Mesendoderm (in vitro differentiated cells): ENCODE measurements around the gene FGGY.

ENCODE experiments used
- DNase-seq: peaks from one replicate; pipeline ENCODE4 v3.0.0; 2013
- H2AK5ac ChIP-seq: 2 replicates; pipeline ENCODE4 v1.6.1; 2013; ENCODE audit warnings: low read length, inconsistent platforms
- H2BK120ac ChIP-seq: 2 replicates; pipeline ENCODE4 v1.6.1; 2013; ENCODE audit warnings: low read depth, mild to moderate bottlenecking, low read length, moderate library complexity, mixed read lengths
- H2BK15ac ChIP-seq: replicated peaks from 2 replicates; pipeline ENCODE4 v1.6.1; 2013; ENCODE audit warnings: low read depth, mild to moderate bottlenecking, moderate library complexity
- H2BK5ac ChIP-seq: 2 replicates; pipeline ENCODE4 v1.6.1; 2013; ENCODE audit warnings: low read length, inconsistent platforms
- H3K18ac ChIP-seq: 2 replicates; pipeline ENCODE4 v1.6.1; 2013; ENCODE audit warnings: mild to moderate bottlenecking, low read length, mixed read lengths
- H3K23ac ChIP-seq: one replicate; pipeline ENCODE4 v1.6.1; 2013; ENCODE audit warnings: low read length
- H3K27ac ChIP-seq: 2 replicates; pipeline ENCODE4 v1.5.1; 2013; ENCODE audit warnings: low read depth, mild to moderate bottlenecking, inconsistent platforms, low read length, moderate library complexity
- H3K27me3 ChIP-seq: 2 replicates; pipeline ENCODE4 v1.6.1; 2013; ENCODE audit warnings: low read length, control low read depth, mild to moderate bottlenecking, inconsistent platforms; ENCODE audit not compliant: insufficient read depth, poor library complexity
- H3K36me3 ChIP-seq: 2 replicates; pipeline ENCODE4 v1.6.1; 2013; ENCODE audit warnings: low read length, inconsistent platforms; ENCODE audit not compliant: control insufficient read depth, insufficient read depth
- H3K4ac ChIP-seq: one replicate; pipeline ENCODE4 v1.6.1; 2013; ENCODE audit warnings: low read depth, mild to moderate bottlenecking, low read length, moderate library complexity
- H3K4me1 ChIP-seq: 2 replicates; pipeline ENCODE4 v1.6.1; 2013; ENCODE audit warnings: low read depth, low read length, inconsistent platforms; ENCODE audit not compliant: control insufficient read depth
- H3K4me2 ChIP-seq: 2 replicates; pipeline ENCODE4 v1.6.1; 2013; ENCODE audit warnings: low read length
- H3K4me3 ChIP-seq: 2 replicates; pipeline ENCODE4 v1.5.1; 2013; ENCODE audit warnings: mild to moderate bottlenecking, low read length
- H3K56ac ChIP-seq: one replicate; pipeline ENCODE4 v1.6.1; 2013; ENCODE audit warnings: low read length
- H3K79me1 ChIP-seq: 2 replicates; pipeline ENCODE4 v1.6.1; 2013; ENCODE audit warnings: low read length, inconsistent platforms
- H3K79me2 ChIP-seq: 2 replicates; pipeline ENCODE4 v1.6.1; 2013; ENCODE audit warnings: mild to moderate bottlenecking, low read length; ENCODE audit not compliant: control insufficient read depth, insufficient read depth
- H3K9ac ChIP-seq: 2 replicates; pipeline ENCODE4 v1.6.1; 2013; ENCODE audit warnings: low read length, inconsistent platforms
- H4K5ac ChIP-seq: one replicate; pipeline ENCODE4 v1.6.1; 2013; ENCODE audit warnings: low read length
- H4K8ac ChIP-seq: one replicate; pipeline ENCODE4 v1.6.1; 2013; ENCODE audit warnings: low read depth, mild to moderate bottlenecking, control low read depth, low read length, moderate library complexity
- WGBS: extraction: QIAGEN DNeasy Blood & Tissue Kit; methylation state at CpG from one replicate; pipeline ENCODE4 v1.1.7; 2013; ENCODE audit warnings: low lambda C conversion rate, missing lambda C conversion rate; ENCODE audit not compliant: insufficient coverage; ENCODE audit errors: extremely low coverage; 5-methylcytosine and 5-hydroxymethylcytosine counted together

Gene FGGY

DNA sequence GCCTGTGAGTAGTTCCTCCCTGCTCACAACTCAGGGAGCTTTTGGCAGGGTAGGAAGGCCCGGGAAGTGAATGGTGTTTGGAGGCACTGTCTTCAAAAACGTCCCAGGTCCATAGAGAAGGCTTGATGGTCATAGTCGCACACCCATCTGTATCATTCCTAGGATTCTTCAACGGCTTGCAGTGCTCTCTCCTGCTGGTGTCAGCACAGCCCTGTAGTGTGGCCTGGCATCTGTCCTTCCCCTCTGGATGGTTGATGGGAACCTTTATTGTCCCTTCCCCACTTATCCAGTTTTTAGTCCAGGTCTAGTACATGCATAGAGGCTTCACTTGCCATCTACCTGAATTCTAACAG is 375.0 kb downstream of the FGGY start:
- no peak overlapping the region for H3K4me3 ChIP-seq
- no peak overlapping the region for H2AK5ac ChIP-seq
- H2BK15ac ChIP-seq: no peak overlapping the region
- H3K79me2 ChIP-seq: no peaks in the 10 kb centered on the region
- no peak overlapping the region for H2BK120ac ChIP-seq
- no CpG with 5 or more reads among the region's 4 CpGs for WGBS
- DNase-seq: no peak
- no peak overlapping the region for H3K9ac ChIP-seq
- H3K4me1 ChIP-seq: peaks cover 11% of the 10 kb centered on the region
- H2BK5ac ChIP-seq: no peak overlapping the region
- H3K36me3 ChIP-seq: no peaks in the 10 kb centered on the region
- no peak overlapping the region for H3K23ac ChIP-seq
- H3K79me1 ChIP-seq: no peaks in the 10 kb centered on the region
- H3K4me2 ChIP-seq: no peak overlapping the region
- no peak overlapping the region for H4K5ac ChIP-seq
- H3K27ac ChIP-seq: no peak overlapping the region
- no peak overlapping the region for H3K56ac ChIP-seq
- H3K18ac ChIP-seq: no peak overlapping the region
- H3K4ac ChIP-seq: no peak overlapping the region
- H4K8ac ChIP-seq: no peak overlapping the region
- no peaks in the 10 kb centered on the region for H3K27me3 ChIP-seq

GRCh38 chr1:59672851-59673572 is 376.1 kb downstream of the FGGY start:
- H3K4me3 ChIP-seq: no peak overlapping the region
- no peak overlapping the region for H2BK15ac ChIP-seq
- H2BK5ac ChIP-seq: peak overlapping the region; percentile 32
- H3K79me2 ChIP-seq: no peaks in the 10 kb centered on the region
- H3K4me2 ChIP-seq: no peak overlapping the region
- no peak overlapping the region for H4K8ac ChIP-seq
- H3K4ac ChIP-seq: no peak overlapping the region
- H3K27me3 ChIP-seq: no peaks in the 10 kb centered on the region
- peaks cover 18% of the 10 kb centered on the region for H3K4me1 ChIP-seq
- H4K5ac ChIP-seq: no peak overlapping the region
- no peak overlapping the region for H2AK5ac ChIP-seq
- peak; percentile 95 for DNase-seq
- peak overlapping the region; percentile 10 for H3K56ac ChIP-seq
- H3K23ac ChIP-seq: no peak overlapping the region
- H3K27ac ChIP-seq: peak overlapping the region; percentile 14
- no peak overlapping the region for H3K9ac ChIP-seq
- no peaks in the 10 kb centered on the region for H3K79me1 ChIP-seq
- no peaks in the 10 kb centered on the region for H3K36me3 ChIP-seq
- no CpG with 5 or more reads among the region's 7 CpGs for whole genome bisulfite sequencing
- no peak overlapping the region for H2BK120ac ChIP-seq
- no peak overlapping the region for H3K18ac ChIP-seq

GRCh38 chr1:59673573-59674450 is 376.9 kb downstream of the FGGY start:
- Histone ChIP-seq H3K9ac (no peak overlapping the region), H3K23ac (no peak overlapping the region), H3K79me1 (no peaks in the 10 kb centered on the region), H2BK120ac (peak overlapping the region; percentile 39), H3K4me2 (no peak overlapping the region), H2BK15ac (no peak overlapping the region), H3K4me3 (no peak overlapping the region), H3K79me2 (no peaks in the 10 kb centered on the region), H3K27ac (peak overlapping the region; percentile 39), H3K4me1 (peaks cover 21% of the 10 kb centered on the region), H3K36me3 (no peaks in the 10 kb centered on the region), H3K56ac (peak overlapping the region; percentile 1), H3K18ac (peak overlapping the region; percentile 85), H4K5ac (no peak overlapping the region), H2BK5ac (peak overlapping the region; percentile 64), H2AK5ac (no peak overlapping the region), H4K8ac (no peak overlapping the region), H3K4ac (no peak overlapping the region), H3K27me3 (no peaks in the 10 kb centered on the region)
- no CpG with 5 or more reads among the region's 16 CpGs for WGBS
- no peak for DNase-seq

GRCh38 chr1:59674595-59674994 is 377.7 kb downstream of the FGGY start:
- H3K27ac ChIP-seq: no peak overlapping the region
- no peak overlapping the region for H2BK120ac ChIP-seq
- H2AK5ac ChIP-seq: no peak overlapping the region
- H3K4me1 ChIP-seq: peaks cover 23% of the 10 kb centered on the region
- no peaks in the 10 kb centered on the region for H3K79me1 ChIP-seq
- H3K23ac ChIP-seq: no peak overlapping the region
- no peak overlapping the region for H3K56ac ChIP-seq
- H3K36me3 ChIP-seq: no peaks in the 10 kb centered on the region
- no peak for DNase-seq
- no peak overlapping the region for H3K4me2 ChIP-seq
- no peak overlapping the region for H3K4me3 ChIP-seq
- H3K9ac ChIP-seq: no peak overlapping the region
- no peak overlapping the region for H2BK5ac ChIP-seq
- no peak overlapping the region for H4K5ac ChIP-seq
- WGBS: no CpG with 5 or more reads among the region's 2 CpGs
- H4K8ac ChIP-seq: no peak overlapping the region
- H2BK15ac ChIP-seq: no peak overlapping the region
- no peaks in the 10 kb centered on the region for H3K79me2 ChIP-seq
- no peak overlapping the region for H3K4ac ChIP-seq
- H3K27me3 ChIP-seq: no peaks in the 10 kb centered on the region
- H3K18ac ChIP-seq: no peak overlapping the region

DNA sequence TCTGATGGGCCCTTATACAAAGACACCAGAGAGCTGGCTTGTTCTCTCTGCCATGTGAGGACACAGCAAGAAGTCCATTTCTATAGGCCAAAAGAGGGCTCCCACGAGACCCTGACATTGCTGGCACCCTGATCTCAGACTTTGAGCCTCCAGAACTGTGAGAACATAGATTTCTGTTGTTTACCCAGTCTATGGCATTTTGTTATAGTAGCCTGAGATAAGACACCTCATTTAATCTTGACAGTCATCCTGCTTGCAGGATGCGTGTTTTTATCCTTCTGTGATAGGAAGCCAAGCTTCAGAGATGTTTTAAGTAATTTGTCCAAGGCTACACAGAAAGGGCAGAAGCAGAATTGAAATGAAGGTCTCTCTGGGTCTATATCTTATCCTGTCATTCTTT is 379.0 kb downstream of the FGGY start:
- no peak overlapping the region for H2BK5ac ChIP-seq
- WGBS: no CpG with 5 or more reads among the region's 2 CpGs
- H3K27ac ChIP-seq: no peak overlapping the region
- H2BK15ac ChIP-seq: no peak overlapping the region
- H2BK120ac ChIP-seq: no peak overlapping the region
- H3K79me2 ChIP-seq: no peaks in the 10 kb centered on the region
- H4K5ac ChIP-seq: no peak overlapping the region
- no peak for DNase-seq
- H3K56ac ChIP-seq: no peak overlapping the region
- H2AK5ac ChIP-seq: no peak overlapping the region
- no peaks in the 10 kb centered on the region for H3K27me3 ChIP-seq
- H3K23ac ChIP-seq: no peak overlapping the region
- H3K4me3 ChIP-seq: no peak overlapping the region
- H3K18ac ChIP-seq: no peak overlapping the region
- no peak overlapping the region for H3K4ac ChIP-seq
- H3K4me1 ChIP-seq: peaks cover 23% of the 10 kb centered on the region
- H3K4me2 ChIP-seq: no peak overlapping the region
- no peak overlapping the region for H3K9ac ChIP-seq
- H4K8ac ChIP-seq: no peak overlapping the region
- H3K36me3 ChIP-seq: no peaks in the 10 kb centered on the region
- no peaks in the 10 kb centered on the region for H3K79me1 ChIP-seq
